Activated CD8-positive, alpha-beta memory T cell treated with anti-CD3 and anti-CD28 coated beads for 1 hour (primary cell): Measurements from ENCODE around the gene MPPED1.

Experiments used
- DNase-seq, 2 donors: peaks; one replicate each; pipeline ENCODE4 v3.0.0-alpha.2; 2020; ENCODE audit warnings: low read depth in 1 of 2; ENCODE audit errors: extremely low read depth in 1 of 2

MPPED1 gene

GRCh38 chr22:43409800-43410199 lies 2.0 kb upstream of the MPPED1 start:
- DNase-seq: no peak

- no peak for DNase-seq
Observed at GRCh38 chr22:43411040-43411868, 560 bp upstream of the MPPED1 start.

- DNase-seq: no peak
Observed at GRCh38 chr22:43412808-43413795, 1.3 kb downstream of the MPPED1 start.

- no peak for DNase-seq
Observed at GRCh38 chr22:43413826-43414225, 2.0 kb downstream of the MPPED1 start.

GRCh38 chr22:43415681-43416080 lies 3.9 kb downstream of the MPPED1 start:
- DNase-seq: no peak

GRCh38 chr22:43417555-43417954 lies 5.7 kb downstream of the MPPED1 start:
- DNase-seq: no peak

GRCh38 chr22:43418079-43418825 lies 6.4 kb downstream of the MPPED1 start:
- DNase-seq: no peak

- DNase-seq: no peak
Observed at GRCh38 chr22:43419371-43420080, 7.7 kb downstream of the MPPED1 start.

- no peak for DNase-seq
Observed at GRCh38 chr22:43421046-43421665, 9.3 kb downstream of the MPPED1 start.

GRCh38 chr22:43421914-43422615 lies 10.3 kb downstream of the MPPED1 start:
- no peak for DNase-seq

GRCh38 chr22:43423046-43423445 lies 11.2 kb downstream of the MPPED1 start:
- DNase-seq: no peak

- no peak for DNase-seq
Observed at GRCh38 chr22:43424201-43424600, 12.4 kb downstream of the MPPED1 start.

GRCh38 chr22:43424666-43425630 lies 13.1 kb downstream of the MPPED1 start:
- DNase-seq: no peak

- DNase-seq: no peak
Observed at GRCh38 chr22:43425976-43426785, 14.4 kb downstream of the MPPED1 start.

GRCh38 chr22:43426816-43427215 lies 15.0 kb downstream of the MPPED1 start:
- no peak for DNase-seq

GRCh38 chr22:43427296-43428004 lies 15.6 kb downstream of the MPPED1 start:
- DNase-seq: no peak

GRCh38 chr22:43428005-43428485 lies 16.2 kb downstream of the MPPED1 start:
- DNase-seq: no peak
